DOHH2 (cell line): ENCODE measurements around the gene AMDHD1.
"Not testable (repeated sequence)": the region's sequence is repeated elsewhere in the genome, so short reads cannot be mapped to it uniquely, and the experiment has no call there.

Experiments
- H3F3A ChIP-seq: fragments of 200-600 bp; sonication (generic), shearing (Covaris generic); 2 replicates; pipeline ENCODE4 v1.6.0; 2016; ENCODE audit warnings: antibody characterized with exemption, mild to moderate bottlenecking; ENCODE audit not compliant: control insufficient read depth, insufficient read depth
- H3K27ac ChIP-seq: fragments of 200-600 bp; sonication (generic); 2 replicates; pipeline ENCODE4 v1.5.1; 2014; ENCODE audit warnings: low read depth, mild to moderate bottlenecking, low read length, moderate library complexity
- H3K27me3 ChIP-seq: fragments of 200-600 bp; sonication (generic); 2 replicates; pipeline ENCODE4 v1.6.1; 2014; ENCODE audit warnings: mild to moderate bottlenecking, low read length, mixed read lengths; ENCODE audit not compliant: control insufficient read depth
- H3K36me3 ChIP-seq: fragments of 200-600 bp; sonication (generic); 2 replicates; pipeline ENCODE4 v1.6.1; 2014; ENCODE audit warnings: mild to moderate bottlenecking, low read length, moderate library complexity, mixed read lengths; ENCODE audit not compliant: control insufficient read depth
- H3K4me1 ChIP-seq: fragments of 200-600 bp; sonication (generic); 2 replicates; pipeline ENCODE4 v1.6.1; 2014; ENCODE audit warnings: mild to moderate bottlenecking, low read length, mixed read lengths; ENCODE audit not compliant: control insufficient read depth
- H3K4me2 ChIP-seq: fragments of 200-600 bp; sonication (generic); 2 replicates; pipeline ENCODE4 v1.6.0; 2014; ENCODE audit warnings: mild to moderate bottlenecking, low read length, moderate library complexity
- H3K4me3 ChIP-seq: fragments of 200-600 bp; sonication (generic); 2 replicates; pipeline ENCODE4 v1.5.1; 2014; ENCODE audit warnings: mild to moderate bottlenecking, low read length, mixed read lengths
- H3K79me2 ChIP-seq: fragments of 200-600 bp; sonication (generic); 2 replicates; pipeline ENCODE4 v1.6.1; 2014; ENCODE audit warnings: mild to moderate bottlenecking, low read length, mixed read lengths; ENCODE audit not compliant: control insufficient read depth
- H3K9me2 ChIP-seq: fragments of 200-600 bp; sonication (generic); replicated peaks from 2 replicates; pipeline ENCODE4 v1.6.1; 2014; ENCODE audit warnings: mild to moderate bottlenecking, low read length, mixed read lengths; ENCODE audit not compliant: control insufficient read depth
- H3K9me3 ChIP-seq: fragments of 200-600 bp; sonication (generic); 2 replicates; pipeline ENCODE4 v1.6.1; 2014; ENCODE audit warnings: antibody characterized with exemption, low read length, mixed read lengths; ENCODE audit not compliant: control insufficient read depth, insufficient read depth
- H4K20me1 ChIP-seq: fragments of 200-600 bp; sonication (generic); 2 replicates; pipeline ENCODE4 v1.6.0; 2014; ENCODE audit warnings: low read depth, mild to moderate bottlenecking, antibody characterized with exemption, low read length, moderate library complexity; ENCODE audit not compliant: control insufficient read depth, insufficient read depth
- EZH2phosphoT487 ChIP-seq: fragments of 200-600 bp; sonication (generic); IDR thresholded peaks from 2 replicates; pipeline ENCODE4 v1.6.1; 2017; ENCODE audit warnings: borderline replicate concordance, mild to moderate bottlenecking, antibody characterized with exemption, low read length, moderate library complexity, mixed read lengths
- TF ChIP-seq, protein P1 (sequence below): fragments of 200-600 bp; sonication (generic); IDR thresholded peaks from one replicate; pipeline ENCODE4 v1.5.1; 2014; ENCODE audit warnings: antibody characterized with exemption, mild to moderate bottlenecking, low read depth, low read length; ENCODE audit not compliant: poor library complexity, severe bottlenecking

Gene AMDHD1

DNA sequence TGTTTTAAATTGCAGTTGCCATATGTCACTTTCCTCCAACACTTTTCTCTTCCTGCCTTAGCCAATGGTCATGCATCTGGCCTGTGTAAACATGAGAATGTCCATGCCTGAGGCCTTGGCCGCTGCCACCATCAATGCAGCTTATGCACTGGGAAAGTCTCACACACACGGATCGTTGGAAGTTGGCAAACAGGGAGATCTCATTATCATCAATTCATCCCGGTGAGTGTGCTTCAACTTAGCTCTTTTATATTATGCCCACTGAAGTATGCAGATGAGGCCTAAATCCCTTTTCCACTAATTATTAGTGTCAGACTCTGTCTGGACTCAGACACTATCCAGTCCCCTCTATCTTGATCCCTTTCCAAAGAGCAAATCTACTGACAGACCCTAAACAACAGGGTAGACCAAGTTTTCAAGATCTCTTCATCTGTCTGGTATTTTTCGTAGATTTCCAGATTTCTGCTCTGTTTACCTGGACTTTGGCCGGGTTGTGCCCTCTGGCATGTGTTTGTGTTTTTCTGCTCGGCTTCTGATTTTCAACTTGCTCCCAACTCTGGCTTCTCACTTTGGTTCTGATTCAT is 23.2 kb downstream of the AMDHD1 start:
- Histone ChIP-seq H3K4me3 (no peak overlapping the region), H3K9me2 (no peaks in the 10 kb centered on the region), H3F3A (no peaks in the 10 kb centered on the region), H3K36me3 (no peaks in the 10 kb centered on the region), H3K27ac (no peak overlapping the region), H3K27me3 (0 out of 2 replicates have a peak, but pooled peaks cover 2% of the 10 kb centered on the region), H3K4me1 (no peaks in the 10 kb centered on the region), H3K9me3 (no peaks in the 10 kb centered on the region), H3K4me2 (no peak overlapping the region), H3K79me2 (no peaks in the 10 kb centered on the region), H4K20me1 (no peaks in the 10 kb centered on the region)
- TF ChIP-seq, protein P1, sequence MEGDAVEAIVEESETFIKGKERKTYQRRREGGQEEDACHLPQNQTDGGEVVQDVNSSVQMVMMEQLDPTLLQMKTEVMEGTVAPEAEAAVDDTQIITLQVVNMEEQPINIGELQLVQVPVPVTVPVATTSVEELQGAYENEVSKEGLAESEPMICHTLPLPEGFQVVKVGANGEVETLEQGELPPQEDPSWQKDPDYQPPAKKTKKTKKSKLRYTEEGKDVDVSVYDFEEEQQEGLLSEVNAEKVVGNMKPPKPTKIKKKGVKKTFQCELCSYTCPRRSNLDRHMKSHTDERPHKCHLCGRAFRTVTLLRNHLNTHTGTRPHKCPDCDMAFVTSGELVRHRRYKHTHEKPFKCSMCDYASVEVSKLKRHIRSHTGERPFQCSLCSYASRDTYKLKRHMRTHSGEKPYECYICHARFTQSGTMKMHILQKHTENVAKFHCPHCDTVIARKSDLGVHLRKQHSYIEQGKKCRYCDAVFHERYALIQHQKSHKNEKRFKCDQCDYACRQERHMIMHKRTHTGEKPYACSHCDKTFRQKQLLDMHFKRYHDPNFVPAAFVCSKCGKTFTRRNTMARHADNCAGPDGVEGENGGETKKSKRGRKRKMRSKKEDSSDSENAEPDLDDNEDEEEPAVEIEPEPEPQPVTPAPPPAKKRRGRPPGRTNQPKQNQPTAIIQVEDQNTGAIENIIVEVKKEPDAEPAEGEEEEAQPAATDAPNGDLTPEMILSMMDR, result no peak
- no peak for TF ChIP-seq EZH2phosphoT487

DNA sequence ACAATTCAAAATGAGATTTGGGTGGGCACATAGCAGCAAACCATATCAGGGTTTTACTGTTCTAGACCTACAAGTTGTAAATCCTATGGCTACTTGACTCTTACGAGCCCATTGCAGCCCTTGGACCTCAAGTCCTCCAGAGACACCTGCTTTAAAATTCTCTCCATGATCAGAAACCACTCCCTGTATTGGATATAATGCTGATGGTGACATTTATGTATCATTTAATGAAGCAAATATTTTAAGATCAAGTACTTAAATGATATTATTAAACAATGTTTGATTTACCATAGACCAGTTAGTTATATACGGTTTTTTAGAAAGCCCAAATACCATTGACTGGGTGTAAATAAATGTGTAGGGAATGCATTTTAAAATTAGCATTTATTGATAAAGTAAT is 24.2 kb downstream of the AMDHD1 start:
- Histone ChIP-seq H3K4me3 (no peak overlapping the region), H3K36me3 (no peaks in the 10 kb centered on the region), H3K27me3 (no peaks in the 10 kb centered on the region), H4K20me1 (no peaks in the 10 kb centered on the region), H3K27ac (no peak overlapping the region), H3K9me2 (no peaks in the 10 kb centered on the region), H3K9me3 (no peaks in the 10 kb centered on the region), H3K4me2 (no peak overlapping the region), H3K79me2 (no peaks in the 10 kb centered on the region), H3K4me1 (no peaks in the 10 kb centered on the region), H3F3A (no peaks in the 10 kb centered on the region)
- no peak for TF ChIP-seq EZH2phosphoT487
- TF ChIP-seq, protein P1, result no peak

DNA sequence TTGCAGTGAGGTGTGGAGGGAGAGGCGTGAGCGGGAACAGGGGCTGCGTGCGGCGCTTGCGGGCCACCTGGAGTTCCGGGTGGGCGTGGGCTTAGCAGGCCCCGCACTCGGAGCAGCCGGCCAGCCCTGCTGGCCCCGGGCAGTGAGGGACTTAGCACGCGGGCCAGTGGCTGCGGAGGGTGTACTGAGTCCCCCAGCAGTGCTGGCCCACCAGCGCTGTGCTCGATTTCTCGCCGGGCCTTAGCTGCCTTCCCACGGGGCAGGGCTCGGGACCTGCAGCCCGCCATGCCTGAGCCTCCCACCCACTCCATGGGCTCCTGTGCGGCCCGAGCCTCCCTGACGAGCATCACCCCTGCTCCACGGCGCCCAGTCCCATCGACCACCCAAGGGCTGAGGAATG is 26.0 kb downstream of the AMDHD1 start:
- H3K4me2 ChIP-seq, H3K27ac ChIP-seq, H3K36me3 ChIP-seq, H3K9me2 ChIP-seq, H4K20me1 ChIP-seq, H3K9me3 ChIP-seq, H3K79me2 ChIP-seq, H3F3A ChIP-seq, H3K27me3 ChIP-seq, H3K4me3 ChIP-seq: not testable (repeated sequence)
- H3K4me1 ChIP-seq, result peaks cover 11% of the 10 kb centered on the region

DNA sequence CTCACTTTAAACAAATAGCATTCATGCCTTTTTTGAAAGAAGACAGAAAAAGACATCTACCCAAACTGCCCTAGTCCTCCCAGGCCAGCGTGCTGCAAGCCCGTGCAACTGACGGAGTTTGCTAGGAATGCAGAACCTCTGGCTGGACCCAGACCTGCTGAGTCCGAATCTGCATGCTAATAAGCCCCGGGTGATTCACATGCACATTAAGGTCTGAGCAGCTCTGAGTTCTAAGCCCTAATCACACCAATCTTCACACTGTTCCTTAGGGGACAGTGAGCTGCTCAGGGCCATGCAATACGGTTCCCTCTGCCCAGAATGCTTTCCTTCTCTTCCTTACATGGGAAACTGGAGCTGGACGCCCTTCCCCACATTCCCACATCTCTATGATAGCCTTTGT is 27.8 kb downstream of the AMDHD1 start:
- H3K4me1 ChIP-seq, result peaks cover 22% of the 10 kb centered on the region
- no peaks in the 10 kb centered on the region for H3K36me3 ChIP-seq
- H4K20me1 ChIP-seq, result no peaks in the 10 kb centered on the region
- no peaks in the 10 kb centered on the region for H3K79me2 ChIP-seq
- no peak overlapping the region for H3K4me2 ChIP-seq
- H3K27ac ChIP-seq, result no peak overlapping the region
- H3K9me2 ChIP-seq, result no peaks in the 10 kb centered on the region
- H3K4me3 ChIP-seq, result no peak overlapping the region
- no peaks in the 10 kb centered on the region for H3K27me3 ChIP-seq
- no peaks in the 10 kb centered on the region for H3F3A ChIP-seq
- no peaks in the 10 kb centered on the region for H3K9me3 ChIP-seq
- TF ChIP-seq EZH2phosphoT487, result no peak
- TF ChIP-seq, protein P1, result no peak
